ENCODE results near the gene CRY1. TPM values are rescaled to one million over a fixed set of nuclear protein-coding genes. Genes with fewer than 3 reads are reported as not detected.
A peak's percentile ranks its signal among the peaks of the same experiment; 100 is the strongest.

Gene CRY1
- total and polyA plus RNA-seq, 2 donors: 13.7 to 45.5 TPM

- H3K36me3 ChIP-seq (ENCODE audit: insufficient read depth): no peaks in the 10 kb centered on the region
- DNase-seq (ENCODE audit: extremely low spot score): no peak
- WGBS: 95% methylated on average over 4 of the region's 4 CpGs
Observed at GRCh38 chr12:107066691-107067090, 26.7 kb downstream of the CRY1 start.

GRCh38 chr12:107064687-107065086 lies 28.7 kb downstream of the CRY1 start:
- Histone ChIP-seq H3K36me3 (ENCODE audit: insufficient read depth) (no peaks in the 10 kb centered on the region), H3K27ac (ENCODE audit: low read depth) (no peak overlapping the region), H3K4me1 (ENCODE audit: insufficient read depth) (no peaks in the 10 kb centered on the region), H3K4me3 (ENCODE audit: low read depth, low read length) (no peak overlapping the region)
- no peak for DNase-seq (ENCODE audit: extremely low spot score)

More at GRCh38 chr12:107066691-107067090, 26.7 kb downstream of the CRY1 start:
- Histone ChIP-seq H3K27ac (ENCODE audit: low read depth) (no peak overlapping the region), H3K4me1 (ENCODE audit: insufficient read depth) (no peaks in the 10 kb centered on the region), H3K4me3 (ENCODE audit: low read depth, low read length) (no peak overlapping the region)

- DNase-seq (ENCODE audit: extremely low spot score): no peak
- Histone ChIP-seq H3K27ac (ENCODE audit: low read depth) (no peak overlapping the region), H3K36me3 (ENCODE audit: insufficient read depth) (no peaks in the 10 kb centered on the region), H3K4me3 (ENCODE audit: low read depth, low read length) (no peak overlapping the region), H3K4me1 (ENCODE audit: insufficient read depth) (no peaks in the 10 kb centered on the region)
- 99% methylated on average over 1 of the region's 1 CpG for WGBS
Observed at GRCh38 chr12:107064243-107064642, 29.1 kb downstream of the CRY1 start.

GRCh38 chr12:107058190-107058589 lies 35.2 kb downstream of the CRY1 start:
- no peaks in the 10 kb centered on the region for H3K4me1 ChIP-seq (ENCODE audit: insufficient read depth)
- no peak overlapping the region for H3K4me3 ChIP-seq (ENCODE audit: low read depth, low read length)
- DNase-seq (ENCODE audit: extremely low spot score): no peak
- 50% methylated on average over 2 of the region's 2 CpGs for WGBS
- no peak overlapping the region for H3K27ac ChIP-seq (ENCODE audit: low read depth)
- no peaks in the 10 kb centered on the region for H3K36me3 ChIP-seq (ENCODE audit: insufficient read depth)

GRCh38 chr12:107057071-107057834 lies 36.1 kb downstream of the CRY1 start:
- whole genome bisulfite sequencing: 65% methylated on average over 4 of the region's 4 CpGs
- H3K36me3 ChIP-seq (ENCODE audit: insufficient read depth): no peaks in the 10 kb centered on the region
- no peak overlapping the region for H3K4me3 ChIP-seq (ENCODE audit: low read depth, low read length)
- no peaks in the 10 kb centered on the region for H3K4me1 ChIP-seq (ENCODE audit: insufficient read depth)
- no peak overlapping the region for H3K27ac ChIP-seq (ENCODE audit: low read depth)
- no peak for DNase-seq (ENCODE audit: extremely low spot score)

GRCh38 chr12:107053709-107054108 lies 39.6 kb downstream of the CRY1 start:
- H3K4me1 ChIP-seq (ENCODE audit: insufficient read depth): no peaks in the 10 kb centered on the region
- no peak overlapping the region for H3K27ac ChIP-seq (ENCODE audit: low read depth)
- 95% methylated on average over 2 of the region's 2 CpGs for WGBS
- no peak for DNase-seq (ENCODE audit: extremely low spot score)
- no peaks in the 10 kb centered on the region for H3K36me3 ChIP-seq (ENCODE audit: insufficient read depth)
- no peak overlapping the region for H3K4me3 ChIP-seq (ENCODE audit: low read depth, low read length)

GRCh38 chr12:107045186-107045585 lies 48.2 kb downstream of the CRY1 start:
- no peak for DNase-seq (ENCODE audit: extremely low spot score)
- H3K4me1 ChIP-seq (ENCODE audit: insufficient read depth): no peaks in the 10 kb centered on the region
- H3K4me3 ChIP-seq (ENCODE audit: low read depth, low read length): no peak overlapping the region
- H3K36me3 ChIP-seq (ENCODE audit: insufficient read depth): no peaks in the 10 kb centered on the region
- WGBS: 80% methylated on average over 5 of the region's 5 CpGs
- H3K27ac ChIP-seq (ENCODE audit: low read depth): no peak overlapping the region

GRCh38 chr12:107042801-107043200 lies 50.5 kb downstream of the CRY1 start:
- Histone ChIP-seq H3K4me1 (ENCODE audit: insufficient read depth) (no peaks in the 10 kb centered on the region), H3K4me3 (ENCODE audit: low read depth, low read length) (no peak overlapping the region), H3K36me3 (ENCODE audit: insufficient read depth) (no peaks in the 10 kb centered on the region), H3K27ac (ENCODE audit: low read depth) (no peak overlapping the region)
- DNase-seq (ENCODE audit: extremely low spot score): no peak
- 84% methylated on average over 8 of the region's 8 CpGs for WGBS

- 92% methylated on average over 2 of the region's 2 CpGs for WGBS
- Histone ChIP-seq H3K36me3 (ENCODE audit: insufficient read depth) (no peaks in the 10 kb centered on the region), H3K4me3 (ENCODE audit: low read depth, low read length) (no peak overlapping the region), H3K27ac (ENCODE audit: low read depth) (no peak overlapping the region), H3K4me1 (ENCODE audit: insufficient read depth) (no peaks in the 10 kb centered on the region)
- DNase-seq (ENCODE audit: extremely low spot score): no peak
Observed at GRCh38 chr12:107035733-107036132, 57.6 kb downstream of the CRY1 start.

- 84% methylated on average over 9 of the region's 9 CpGs for WGBS
- DNase-seq (ENCODE audit: extremely low spot score): no peak
- Histone ChIP-seq H3K27ac (ENCODE audit: low read depth) (no peak overlapping the region), H3K4me1 (ENCODE audit: insufficient read depth) (no peaks in the 10 kb centered on the region), H3K36me3 (ENCODE audit: insufficient read depth) (no peaks in the 10 kb centered on the region), H3K4me3 (ENCODE audit: low read depth, low read length) (no peak overlapping the region)
Observed at GRCh38 chr12:107033758-107034739, 59.3 kb downstream of the CRY1 start.

- Histone ChIP-seq H3K4me3 (ENCODE audit: low read depth, low read length) (no peak overlapping the region), H3K27ac (ENCODE audit: low read depth) (no peak overlapping the region), H3K36me3 (ENCODE audit: insufficient read depth) (no peaks in the 10 kb centered on the region), H3K4me1 (ENCODE audit: insufficient read depth) (no peaks in the 10 kb centered on the region)
- WGBS: 74% methylated on average over 7 of the region's 7 CpGs
- DNase-seq (ENCODE audit: extremely low spot score): no peak
Observed at GRCh38 chr12:107032266-107032665, 61.1 kb downstream of the CRY1 start.

- H3K27ac ChIP-seq (ENCODE audit: low read depth): no peak overlapping the region
- no peak for DNase-seq (ENCODE audit: extremely low spot score)
- 38% methylated on average over 2 of the region's 2 CpGs for WGBS
- H3K4me3 ChIP-seq (ENCODE audit: low read depth, low read length): no peak overlapping the region
- H3K36me3 ChIP-seq (ENCODE audit: insufficient read depth): no peaks in the 10 kb centered on the region
- H3K4me1 ChIP-seq (ENCODE audit: insufficient read depth): no peaks in the 10 kb centered on the region
Observed at GRCh38 chr12:107031061-107031460, 62.3 kb downstream of the CRY1 start.

GRCh38 chr12:107029081-107029480 lies 64.3 kb downstream of the CRY1 start:
- DNase-seq (ENCODE audit: extremely low spot score): no peak
- H3K36me3 ChIP-seq (ENCODE audit: insufficient read depth): no peaks in the 10 kb centered on the region
- no peak overlapping the region for H3K27ac ChIP-seq (ENCODE audit: low read depth)
- WGBS: 58% methylated on average over 7 of the region's 7 CpGs
- H3K4me3 ChIP-seq (ENCODE audit: low read depth, low read length): no peak overlapping the region
- no peaks in the 10 kb centered on the region for H3K4me1 ChIP-seq (ENCODE audit: insufficient read depth)

GRCh38 chr12:107027636-107028053 lies 65.7 kb downstream of the CRY1 start:
- 3% methylated on average over 2 of the region's 2 CpGs for WGBS
- H3K4me3 ChIP-seq (ENCODE audit: low read depth, low read length): no peak overlapping the region
- H3K4me1 ChIP-seq (ENCODE audit: insufficient read depth): no peaks in the 10 kb centered on the region
- peak; percentile 89 for DNase-seq (ENCODE audit: extremely low spot score)
- peak overlapping the region; percentile 64 for H3K27ac ChIP-seq (ENCODE audit: low read depth)
- H3K36me3 ChIP-seq (ENCODE audit: insufficient read depth): no peaks in the 10 kb centered on the region

Measured in urinary bladder (tissue), 4 donors.